Activated CD4-positive, alpha-beta T cell treated with anti-CD3 and anti-CD28 coated beads for 36 hours (primary cell): ENCODE measurements around the gene LMO7. TPM values are rescaled to one million over a fixed set of nuclear protein-coding genes. Genes with fewer than 3 reads are reported as not detected.
"Not testable (repeated sequence)": the region's sequence is repeated elsewhere in the genome, so short reads cannot be mapped to it uniquely, and the experiment has no call there.

Experiments used
- ATAC-seq: fragments of 200-7000 bp; cut with Tn5 transposase; one replicate; pipeline ENCODE4 v1.10.0; 2021; ENCODE audit warnings: mild to moderate bottlenecking, moderate library complexity
- CTCF ChIA-PET: fragments of 350-600 bp; sonication (Branson Sonifier 250); formaldehyde crosslinking; loops from one replicate; lab custom pipeline; 2021; ENCODE audit warnings: antibody characterized with exemption; lab: Charles Lee
- POLR2A ChIA-PET: fragments of 350-600 bp; sonication (Branson Sonifier 250); formaldehyde crosslinking; loops from one replicate; lab custom pipeline; 2021; ENCODE audit warnings: antibody characterized with exemption, inconsistent platforms; lab: Charles Lee
- DNase-seq: peaks from one replicate; pipeline ENCODE4 v3.0.0-alpha.2; 2020
- H3K27ac Mint-ChIP-seq: one replicate; pipeline ENCODE4 v1.8.0; 2021; ENCODE audit warnings: mixed read lengths
- H3K27me3 Mint-ChIP-seq: one replicate; pipeline ENCODE4 v1.8.0; 2021; ENCODE audit warnings: mixed read lengths
- H3K36me3 Mint-ChIP-seq: one replicate; pipeline ENCODE4 v1.8.0; 2021; ENCODE audit warnings: low read depth, mixed read lengths
- H3K4me1 Mint-ChIP-seq: one replicate; pipeline ENCODE4 v1.8.0; 2021; ENCODE audit warnings: mixed read lengths
- H3K4me3 Mint-ChIP-seq: one replicate; pipeline ENCODE4 v1.8.0; 2021; ENCODE audit warnings: mild to moderate bottlenecking, moderate library complexity, mixed read lengths
- H3K9me3 Mint-ChIP-seq: one replicate; pipeline ENCODE4 v1.8.0; 2021; ENCODE audit warnings: low read depth, mixed read lengths
- intact Hi-C, 2 experiments: fragments of 100-400 bp; cut with DNase I in 1 of 2; cut with micrococcal nuclease in 1 of 2; formaldehyde crosslinking; loops; one replicate each; pipeline versions ENCODE4 v1.14.2 to v1.15.1; 2022 to 2024; cut with DNase I, micrococcal nuclease
- total RNA-seq, 2 experiments: library from RNA; stranded (reverse); gene quantifications; one replicate each; pipeline ENCODE4 v1.2.3, GENCODE V29; 2021

Gene LMO7
- total RNA-seq, 2 experiments from 2014 or later = 11.7 to 15.5 TPM

- no peak for ATAC-seq
- H3K4me3 Mint-ChIP-seq = no peak overlapping the region
- CTCF ChIA-PET = interaction anchor here (5.4 kb wide), 1 partner anchor 171 kb away, joined by 56 read pairs; no protein-coding TSS in a partner anchor
- H3K4me1 Mint-ChIP-seq = no peaks in the 10 kb centered on the region
- peaks cover 5% of the 10 kb centered on the region for H3K36me3 Mint-ChIP-seq
- POLR2A ChIA-PET = no interaction called here
- no peaks in the 10 kb centered on the region for H3K27me3 Mint-ChIP-seq
- H3K27ac Mint-ChIP-seq = no peak overlapping the region
- intact Hi-C loops = loop anchor here in 1 of 2 experiments (5.0 kb wide), 1 partner anchor 1203 kb away; no protein-coding TSS in a partner anchor
- H3K9me3 Mint-ChIP-seq = peaks cover 2% of the 10 kb centered on the region
- DNase-seq = no peak
These were observed 62.9 kb downstream of the LMO7 start for GRCh38 chr13:75699062-75699461.

- H3K27ac Mint-ChIP-seq, H3K36me3 Mint-ChIP-seq, ATAC-seq, H3K4me1 Mint-ChIP-seq, H3K4me3 Mint-ChIP-seq, DNase-seq, CTCF ChIA-PET, H3K9me3 Mint-ChIP-seq, H3K27me3 Mint-ChIP-seq, POLR2A ChIA-PET: not testable (repeated sequence)
- intact Hi-C loops = loop anchor here (5.0 to 10.0 kb wide), 2 partner anchors 1203 to 1205 kb away; no protein-coding TSS in a partner anchor
These were observed 63.6 kb downstream of the LMO7 start for GRCh38 chr13:75699717-75700116.

GRCh38 chr13:75700552-75700951 is 64.4 kb downstream of the LMO7 start:
- Mint-ChIP-seq H3K27me3 (no peaks in the 10 kb centered on the region), H3K4me1 (peaks cover 7% of the 10 kb centered on the region), H3K27ac (no peak overlapping the region), H3K4me3 (no peak overlapping the region), H3K36me3 (peaks cover 5% of the 10 kb centered on the region), H3K9me3 (peaks cover 2% of the 10 kb centered on the region)
- intact Hi-C loops = loop anchor here in 1 of 2 experiments (10.0 kb wide), 1 partner anchor 1204 kb away; no protein-coding TSS in a partner anchor
- POLR2A ChIA-PET = no interaction called here
- no peak for ATAC-seq
- no peak for DNase-seq
- CTCF ChIA-PET = no interaction called here

GRCh38 chr13:75702476-75702875 is 66.3 kb downstream of the LMO7 start:
- intact Hi-C loops = loop anchor here in 1 of 2 experiments (10.0 kb wide), 1 partner anchor 1202 kb away; no protein-coding TSS in a partner anchor
- ATAC-seq (no peak), DNase-seq (no peak)
- Mint-ChIP-seq H3K27ac (no peak overlapping the region), H3K9me3 (peaks cover 2% of the 10 kb centered on the region), H3K4me1 (peaks cover 16% of the 10 kb centered on the region), H3K36me3 (peaks cover 5% of the 10 kb centered on the region), H3K4me3 (no peak overlapping the region), H3K27me3 (no peaks in the 10 kb centered on the region)
- ChIA-PET CTCF (interaction anchor here (0.8 to 0.9 kb wide), 2 partner anchors 10 to 24 kb away, joined by 3 to 4 read pairs; no protein-coding TSS in a partner anchor), POLR2A (no interaction called here)

DNA sequence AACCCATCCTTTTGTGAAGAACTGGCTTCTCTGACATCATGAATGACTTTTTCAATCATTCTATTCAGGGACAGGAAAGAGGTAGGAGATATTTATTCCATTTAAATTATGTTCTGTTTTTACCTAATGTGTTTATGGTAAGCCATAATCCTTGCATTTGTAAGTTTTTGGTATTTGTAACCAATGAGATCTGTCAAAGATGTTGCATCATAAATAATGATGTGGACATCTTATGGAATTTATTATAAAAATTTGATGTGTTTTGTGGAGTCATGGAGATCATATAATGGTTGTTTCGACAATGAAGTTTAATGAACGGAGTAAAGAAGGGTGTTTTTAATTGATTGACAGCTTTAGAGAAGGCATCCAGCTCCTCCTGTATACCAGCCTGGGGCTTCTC is 67.6 kb downstream of the LMO7 start:
- Mint-ChIP-seq H3K4me3 (no peak overlapping the region), H3K27ac (no peak overlapping the region), H3K4me1 (peaks cover 16% of the 10 kb centered on the region), H3K36me3 (peaks cover 5% of the 10 kb centered on the region), H3K27me3 (no peaks in the 10 kb centered on the region), H3K9me3 (peaks cover 2% of the 10 kb centered on the region)
- DNase-seq (no peak), ATAC-seq (no peak)
- intact Hi-C loops = loop anchor here (2.0 to 10.0 kb wide), 2 partner anchors 95 to 1201 kb away; no protein-coding TSS in a partner anchor
- ChIA-PET CTCF (interaction anchor here (2.0 kb wide), 1 partner anchor 8 kb away, joined by 22 read pairs; no protein-coding TSS in a partner anchor), POLR2A (interaction anchor here (0.7 kb wide), 1 partner anchor 153 kb away, joined by 3 read pairs; no protein-coding TSS in a partner anchor)

DNA sequence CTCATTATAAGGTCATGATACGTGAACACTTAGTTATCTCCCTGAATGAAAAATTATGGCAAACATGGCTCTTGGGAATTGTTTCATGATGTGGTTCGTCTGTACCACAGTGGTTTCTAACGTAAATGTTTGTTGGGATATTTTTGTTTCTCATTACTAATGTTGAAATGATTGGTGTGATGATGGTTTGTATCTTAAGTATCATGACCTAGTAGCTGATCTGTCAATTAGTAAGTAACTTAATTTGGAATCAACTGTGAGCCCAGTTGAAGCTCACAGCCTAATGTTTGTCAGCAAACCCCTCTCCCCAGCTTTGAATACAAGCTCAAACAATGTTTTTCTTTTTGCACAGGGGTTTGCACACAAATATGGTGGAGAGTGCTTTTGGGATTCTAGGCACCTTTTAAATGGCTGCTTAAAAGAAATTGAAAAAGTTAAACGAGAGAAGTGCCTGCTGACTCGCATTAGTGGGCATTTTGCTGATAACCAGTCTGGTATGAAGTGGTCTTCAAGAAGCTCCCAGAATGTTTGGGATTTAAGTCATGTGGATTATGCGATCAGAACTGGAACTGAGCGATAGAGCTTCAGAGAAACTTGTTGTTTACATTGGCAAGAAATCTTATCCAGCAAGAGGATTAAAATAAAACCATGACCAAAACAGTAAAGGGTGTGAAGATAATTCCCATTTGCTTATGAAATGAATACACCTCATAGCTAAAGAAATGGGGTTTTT is 68.2 kb downstream of the LMO7 start:
- H3K4me3 Mint-ChIP-seq = no peak overlapping the region
- intact Hi-C loops = loop anchor here (2.0 to 10.0 kb wide), 2 partner anchors 94 to 1200 kb away; no protein-coding TSS in a partner anchor
- H3K27ac Mint-ChIP-seq = no peak overlapping the region
- DNase-seq = no peak
- CTCF ChIA-PET = interaction anchor here (0.8 to 2.0 kb wide), 2 partner anchors 8 to 313 kb away, joined by 3 to 22 read pairs; no protein-coding TSS in a partner anchor
- no peak for ATAC-seq
- POLR2A ChIA-PET = interaction anchor here (0.6 kb wide), 1 partner anchor 197 kb away, joined by 3 read pairs; no protein-coding TSS in a partner anchor
- H3K36me3 Mint-ChIP-seq = peaks cover 4% of the 10 kb centered on the region
- no peaks in the 10 kb centered on the region for H3K27me3 Mint-ChIP-seq
- peaks cover 2% of the 10 kb centered on the region for H3K9me3 Mint-ChIP-seq
- H3K4me1 Mint-ChIP-seq = peaks cover 16% of the 10 kb centered on the region

GRCh38 chr13:75704927-75705288 is 68.8 kb downstream of the LMO7 start:
- H3K9me3 Mint-ChIP-seq = peaks cover 2% of the 10 kb centered on the region
- no peak for ATAC-seq
- no peak overlapping the region for H3K4me3 Mint-ChIP-seq
- H3K4me1 Mint-ChIP-seq = peaks cover 16% of the 10 kb centered on the region
- no peak overlapping the region for H3K27ac Mint-ChIP-seq
- CTCF ChIA-PET = interaction anchor here (0.8 to 2.0 kb wide), 2 partner anchors 9 to 313 kb away, joined by 3 to 22 read pairs; no protein-coding TSS in a partner anchor
- POLR2A ChIA-PET = interaction anchor here (0.6 kb wide), 1 partner anchor 197 kb away, joined by 3 read pairs; no protein-coding TSS in a partner anchor
- intact Hi-C loops = loop anchor here (1.0 to 10.0 kb wide), 3 partner anchors 57 to 1200 kb away; no protein-coding TSS in a partner anchor
- H3K36me3 Mint-ChIP-seq = peaks cover 2% of the 10 kb centered on the region
- DNase-seq = no peak
- H3K27me3 Mint-ChIP-seq = no peaks in the 10 kb centered on the region

DNA sequence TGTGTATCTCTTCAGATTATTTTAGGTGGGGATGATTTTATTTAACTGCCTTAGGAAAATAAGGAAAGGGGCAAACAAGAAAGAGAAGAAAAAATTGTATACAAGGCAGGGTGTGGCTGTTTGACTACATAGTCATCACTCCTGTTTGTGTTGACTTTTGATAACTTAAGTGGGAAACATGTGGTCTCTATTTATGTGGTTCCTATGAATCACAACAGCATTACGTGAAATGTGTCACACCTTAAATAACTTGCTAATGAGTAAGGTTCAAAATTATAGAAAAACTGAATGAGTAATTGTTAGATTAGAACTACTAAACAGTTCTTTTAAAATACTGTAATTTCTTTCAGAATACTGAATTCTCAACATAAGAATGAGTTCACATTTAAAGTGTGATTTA is 69.3 kb downstream of the LMO7 start:
- peaks cover 1% of the 10 kb centered on the region for H3K9me3 Mint-ChIP-seq
- ChIA-PET CTCF (interaction anchor here (1.5 to 2.0 kb wide), 2 partner anchors 9 kb away, joined by 7 to 22 read pairs; no protein-coding TSS in a partner anchor), POLR2A (no interaction called here)
- intact Hi-C loops = loop anchor here (1.0 to 10.0 kb wide), 3 partner anchors 57 to 1199 kb away; no protein-coding TSS in a partner anchor
- H3K36me3 Mint-ChIP-seq = peaks cover 2% of the 10 kb centered on the region
- no peak for DNase-seq
- peaks cover 16% of the 10 kb centered on the region for H3K4me1 Mint-ChIP-seq
- H3K27ac Mint-ChIP-seq = no peak overlapping the region
- H3K4me3 Mint-ChIP-seq = no peak overlapping the region
- peak; percentile 95 for ATAC-seq
- no peaks in the 10 kb centered on the region for H3K27me3 Mint-ChIP-seq

GRCh38 chr13:75705908-75706307 is 69.8 kb downstream of the LMO7 start:
- ChIA-PET CTCF (interaction anchor here (1.5 kb wide), 1 partner anchor 10 kb away, joined by 7 read pairs; no protein-coding TSS in a partner anchor), POLR2A (no interaction called here)
- DNase-seq (no peak), ATAC-seq (peak; percentile 17)
- no peak overlapping the region for H3K4me3 Mint-ChIP-seq
- H3K27ac Mint-ChIP-seq = no peak overlapping the region
- no peaks in the 10 kb centered on the region for H3K9me3 Mint-ChIP-seq
- intact Hi-C loops = loop anchor here (1.0 to 10.0 kb wide), 3 partner anchors 56 to 1199 kb away; no protein-coding TSS in a partner anchor
- H3K4me1 Mint-ChIP-seq = peaks cover 16% of the 10 kb centered on the region
- no peaks in the 10 kb centered on the region for H3K27me3 Mint-ChIP-seq
- H3K36me3 Mint-ChIP-seq = no peaks in the 10 kb centered on the region

DNA sequence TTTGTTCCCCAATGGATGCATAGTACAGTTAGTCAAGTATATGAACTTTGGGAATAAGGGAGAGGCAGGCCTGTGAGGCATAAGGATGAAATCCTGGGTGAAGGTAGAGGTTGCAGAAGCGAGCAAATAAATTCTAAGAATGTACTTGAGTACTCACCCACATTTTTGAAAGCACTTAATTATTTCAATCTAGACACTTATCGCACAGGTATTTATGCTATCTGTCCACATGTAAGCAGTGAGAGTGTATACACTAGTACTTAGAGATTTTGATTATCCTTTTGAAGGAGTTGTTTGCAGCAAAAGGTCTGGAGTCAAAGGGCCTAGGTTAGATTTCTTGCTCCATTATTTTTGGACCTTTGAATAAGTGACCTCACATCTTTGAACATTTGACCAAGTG is 77.7 kb downstream of the LMO7 start:
- intact Hi-C loops = no loop called here
- CTCF ChIA-PET = no interaction called here
- no peaks in the 10 kb centered on the region for H3K27me3 Mint-ChIP-seq
- H3K27ac Mint-ChIP-seq = no peak overlapping the region
- POLR2A ChIA-PET = no interaction called here
- H3K4me3 Mint-ChIP-seq = no peak overlapping the region
- ATAC-seq (no peak), DNase-seq (no peak)
- H3K36me3 Mint-ChIP-seq = peaks cover 2% of the 10 kb centered on the region
- H3K4me1 Mint-ChIP-seq = peaks cover 9% of the 10 kb centered on the region
- H3K9me3 Mint-ChIP-seq = no peaks in the 10 kb centered on the region
